Measurements from ENCODE around the gene PRKRIP1. TPM values are rescaled to one million over a fixed set of nuclear protein-coding genes. Genes with fewer than 3 reads are reported as not detected.

Gene PRKRIP1
- total RNA-seq, 2 experiments from 2014 or later: 47.4 to 48.0 TPM

- H3K4me3 ChIP-seq (ENCODE audit: low read length): no peak overlapping the region
- ATAC-seq (ENCODE audit: poor library complexity) (no peak), DNase-seq (no peak)
- intact Hi-C loops (cut with DNase I, micrococcal nuclease): loop anchor here in 1 of 2 experiments (5.0 kb wide), 1 partner anchor 179 kb away; no protein-coding TSS in a partner anchor
- H3K4me1 Mint-ChIP-seq (ENCODE audit: low read depth): no peaks in the 10 kb centered on the region
- no peak overlapping the region for H3K27ac ChIP-seq (ENCODE audit: low read depth in 1 of 2, low read length in 2 of 2)
- H3K27me3 ChIP-seq (ENCODE audit: control insufficient read depth in 1 of 2, insufficient read depth in 2 of 2, low read length in 2 of 2): no peaks in the 10 kb centered on the region
- H3K9me3 Mint-ChIP-seq: no peaks in the 10 kb centered on the region
- no peak overlapping the region for H3K4me3 Mint-ChIP-seq
- H3K9me3 ChIP-seq (ENCODE audit: control insufficient read depth in 1 of 2, insufficient read depth in 1 of 2, low read length in 2 of 2): no peaks in the 10 kb centered on the region
- no peak for TF ChIP-seq CTCF (IDR thresholded peaks at IDR 0.05)
- H3K27ac Mint-ChIP-seq: no peak overlapping the region
- peaks cover 26% of the 10 kb centered on the region for H3K36me3 Mint-ChIP-seq (ENCODE audit: low read depth)
- POLR2A ChIA-PET: interaction anchor here (1.1 to 1.5 kb wide), 2 partner anchors 22 to 61 kb away, joined by 3 to 4 read pairs; no protein-coding TSS in a partner anchor
- H3K27me3 Mint-ChIP-seq: no peaks in the 10 kb centered on the region
- peaks cover 3% of the 10 kb centered on the region for H3K4me1 ChIP-seq (ENCODE audit: insufficient read depth, low read length)
- H3K36me3 ChIP-seq (ENCODE audit: insufficient read depth, low read length): peaks cover 37% of the 10 kb centered on the region
- CTCF ChIA-PET: interaction anchor here (2.3 kb wide), 1 partner anchor 44 kb away, joined by 9 read pairs; no protein-coding TSS in a partner anchor
Measured at GRCh38 chr7:102456327-102456726, 60.2 kb downstream of the PRKRIP1 start.

GRCh38 chr7:102457352-102457924 lies 61.3 kb downstream of the PRKRIP1 start:
- no peak overlapping the region for H3K4me3 Mint-ChIP-seq
- POLR2A ChIA-PET: no interaction called here
- H3K27ac Mint-ChIP-seq: no peak overlapping the region
- DNase-seq (no peak), ATAC-seq (ENCODE audit: poor library complexity) (no peak)
- Histone ChIP-seq H3K4me1 (ENCODE audit: insufficient read depth, low read length) (peaks cover 8% of the 10 kb centered on the region), H3K4me3 (ENCODE audit: low read length) (no peak overlapping the region), H3K27ac (ENCODE audit: low read depth in 1 of 2, low read length in 2 of 2) (no peak overlapping the region), H3K9me3 (ENCODE audit: control insufficient read depth in 1 of 2, insufficient read depth in 1 of 2, low read length in 2 of 2) (no peaks in the 10 kb centered on the region), H3K27me3 (ENCODE audit: control insufficient read depth in 1 of 2, insufficient read depth in 2 of 2, low read length in 2 of 2) (no peaks in the 10 kb centered on the region), H3K36me3 (ENCODE audit: insufficient read depth, low read length) (peaks cover 37% of the 10 kb centered on the region)
- H3K4me1 Mint-ChIP-seq (ENCODE audit: low read depth): peaks cover 1% of the 10 kb centered on the region
- H3K27me3 Mint-ChIP-seq: no peaks in the 10 kb centered on the region
- peaks cover 26% of the 10 kb centered on the region for H3K36me3 Mint-ChIP-seq (ENCODE audit: low read depth)
- intact Hi-C loops (cut with DNase I, micrococcal nuclease): loop anchor here in 1 of 2 experiments (5.0 kb wide), 1 partner anchor 180 kb away; no protein-coding TSS in a partner anchor
- CTCF ChIA-PET: interaction anchor here (2.3 kb wide), 1 partner anchor 45 kb away, joined by 9 read pairs; no protein-coding TSS in a partner anchor
- no peak for TF ChIP-seq CTCF (IDR thresholded peaks at IDR 0.05)
- no peaks in the 10 kb centered on the region for H3K9me3 Mint-ChIP-seq

GRCh38 chr7:102459221-102459844 lies 63.2 kb downstream of the PRKRIP1 start:
- H3K4me3 ChIP-seq (ENCODE audit: low read length): no peak overlapping the region
- peaks cover 14% of the 10 kb centered on the region for H3K4me1 Mint-ChIP-seq (ENCODE audit: low read depth)
- H3K4me3 Mint-ChIP-seq: no peak overlapping the region
- no peak for DNase-seq
- ChIA-PET POLR2A (no interaction called here), CTCF (interaction anchor here (1.3 kb wide), 1 partner anchor 47 kb away, joined by 4 read pairs; no protein-coding TSS in a partner anchor)
- no peaks in the 10 kb centered on the region for H3K27me3 Mint-ChIP-seq
- TF ChIP-seq CTCF (IDR thresholded peaks at IDR 0.05): no peak
- peaks cover 30% of the 10 kb centered on the region for H3K36me3 Mint-ChIP-seq (ENCODE audit: low read depth)
- H3K27ac Mint-ChIP-seq: no peak overlapping the region
- no peaks in the 10 kb centered on the region for H3K27me3 ChIP-seq (ENCODE audit: control insufficient read depth in 1 of 2, insufficient read depth in 2 of 2, low read length in 2 of 2)
- peaks cover 37% of the 10 kb centered on the region for H3K36me3 ChIP-seq (ENCODE audit: insufficient read depth, low read length)
- intact Hi-C loops (cut with DNase I, micrococcal nuclease): loop anchor here in 1 of 2 experiments (5.0 kb wide), 1 partner anchor 182 kb away; no protein-coding TSS in a partner anchor
- H3K27ac ChIP-seq (ENCODE audit: low read depth in 1 of 2, low read length in 2 of 2): no peak overlapping the region
- no peaks in the 10 kb centered on the region for H3K9me3 Mint-ChIP-seq
- H3K4me1 ChIP-seq (ENCODE audit: insufficient read depth, low read length): peaks cover 27% of the 10 kb centered on the region
- no peaks in the 10 kb centered on the region for H3K9me3 ChIP-seq (ENCODE audit: control insufficient read depth in 1 of 2, insufficient read depth in 1 of 2, low read length in 2 of 2)
- no peak for ATAC-seq (ENCODE audit: poor library complexity)

Data from CD4-positive, alpha-beta T cell (primary cell).